Tibial nerve (tissue), 4 donors: ENCODE data around the gene ANAPC5. TPM values are rescaled to one million over a fixed set of nuclear protein-coding genes. Genes with fewer than 3 reads are reported as not detected.

Experiments used
- DNase-seq, 2 donors: peaks; one replicate each; pipeline ENCODE4 v3.0.0-alpha.2; 2019; ENCODE audit warnings: low spot score in 2 of 2
- H3K27ac ChIP-seq, 4 donors: fragments of 200-600 bp; sonication (generic) in 3 of 4; one replicate each; pipeline ENCODE4 v1.5.1; 2017 to 2019; ENCODE audit warnings: mild to moderate bottlenecking in 1 of 4
- H3K27me3 ChIP-seq, 2 donors: fragments of 200-600 bp; sonication (generic) in 1 of 2; one replicate each; pipeline versions ENCODE4 v1.5.1 to v1.6.0; 2017 to 2019
- H3K36me3 ChIP-seq, 3 donors: fragments of 200-600 bp; sonication (generic); one replicate each; pipeline ENCODE4 v1.5.1; 2018 to 2019
- H3K4me1 ChIP-seq, 4 donors: fragments of 200-600 bp; sonication (generic) in 3 of 4; one replicate each; pipeline ENCODE4 v1.5.1; 2017 to 2019
- H3K4me3 ChIP-seq, 4 donors: fragments of 200-600 bp; sonication (generic) in 3 of 4; one replicate each; pipeline ENCODE4 v1.5.1; 2017 to 2019; ENCODE audit warnings: mild to moderate bottlenecking in 1 of 4, moderate library complexity in 1 of 4
- H3K9me3 ChIP-seq, 4 donors: fragments of 200-600 bp; sonication (generic) in 3 of 4; one replicate each; pipeline ENCODE4 v1.5.1; 2017 to 2019
- EP300 ChIP-seq, 2 donors: sonication (generic); formaldehyde crosslinking; IDR thresholded peaks; one replicate each; pipeline ENCODE4 v1.6.1; 2017; ENCODE audit warnings: antibody characterized with exemption in 2 of 2, mild to moderate bottlenecking in 1 of 2
- POLR2A ChIP-seq, 2 donors: fragments of 450-650 bp; IDR thresholded peaks; one replicate each; pipeline ENCODE4 v1.6.1; 2017; ENCODE audit warnings: antibody characterized with exemption in 2 of 2, mild to moderate bottlenecking in 2 of 2, moderate library complexity in 2 of 2
- WGBS, 2 donors: methylation state at CpG; one replicate each; pipeline ENCODE4 v1.1.5; 2018; 5-methylcytosine and 5-hydroxymethylcytosine counted together
- total RNA-seq, 4 donors: library from RNA; depleted of rRNA; stranded (reverse); fragments of >200 nt; gene quantifications; one replicate each; pipeline ENCODE4 v1.1.0, GENCODE V29; 2016
- TF ChIP-seq, protein P1 (sequence below), 5 experiments: fragments of 200-600 bp in 3 of 5; fragments of 450-650 bp in 2 of 5; sonication (generic) in 3 of 5; IDR thresholded peaks; one replicate each; pipeline ENCODE4 v1.5.1; 2016 to 2019; ENCODE audit warnings: antibody characterized with exemption in 5 of 5, mild to moderate bottlenecking in 3 of 5, moderate library complexity in 2 of 5

The ANAPC5 gene
- total RNA-seq, 4 donors from 2014 or later: 103 to 170 (median 139) TPM

DNA sequence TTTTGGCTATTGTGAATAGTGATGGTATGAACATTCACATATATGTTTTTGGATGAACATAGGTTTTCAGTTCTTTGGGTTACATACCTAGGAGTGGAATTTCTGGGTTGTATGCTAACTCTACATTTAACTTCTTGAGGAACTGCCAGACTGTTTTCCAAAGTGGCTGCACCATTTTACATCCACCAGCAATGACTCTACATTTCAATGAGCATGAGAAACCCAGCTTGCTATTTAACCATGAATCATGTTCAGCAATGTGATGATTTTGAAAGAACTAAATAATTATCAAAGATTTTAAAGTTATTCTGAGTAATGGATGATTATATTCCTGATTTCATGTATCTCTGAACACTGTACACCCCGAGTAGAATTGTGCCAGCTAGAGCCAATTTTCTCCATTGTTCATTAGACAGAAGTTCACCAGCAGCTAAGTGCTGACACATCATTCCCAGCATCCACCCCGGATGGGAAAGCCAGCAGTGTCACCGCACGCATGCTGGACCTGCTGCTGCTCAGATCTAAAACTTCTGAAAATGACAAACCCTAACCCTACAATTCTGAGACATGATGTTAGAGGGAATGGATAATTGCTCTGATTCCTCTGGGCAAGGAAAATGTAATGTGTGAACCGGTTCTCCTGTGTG, 13.3 kb upstream of the ANAPC5 start:
- H3K9me3 ChIP-seq: no peaks in the 10 kb centered on the region
- no peak for TF ChIP-seq POLR2A (IDR thresholded peaks at IDR 0.05)
- TF ChIP-seq EP300 (IDR thresholded peaks at IDR 0.05): no peak
- TF ChIP-seq, protein P1, sequence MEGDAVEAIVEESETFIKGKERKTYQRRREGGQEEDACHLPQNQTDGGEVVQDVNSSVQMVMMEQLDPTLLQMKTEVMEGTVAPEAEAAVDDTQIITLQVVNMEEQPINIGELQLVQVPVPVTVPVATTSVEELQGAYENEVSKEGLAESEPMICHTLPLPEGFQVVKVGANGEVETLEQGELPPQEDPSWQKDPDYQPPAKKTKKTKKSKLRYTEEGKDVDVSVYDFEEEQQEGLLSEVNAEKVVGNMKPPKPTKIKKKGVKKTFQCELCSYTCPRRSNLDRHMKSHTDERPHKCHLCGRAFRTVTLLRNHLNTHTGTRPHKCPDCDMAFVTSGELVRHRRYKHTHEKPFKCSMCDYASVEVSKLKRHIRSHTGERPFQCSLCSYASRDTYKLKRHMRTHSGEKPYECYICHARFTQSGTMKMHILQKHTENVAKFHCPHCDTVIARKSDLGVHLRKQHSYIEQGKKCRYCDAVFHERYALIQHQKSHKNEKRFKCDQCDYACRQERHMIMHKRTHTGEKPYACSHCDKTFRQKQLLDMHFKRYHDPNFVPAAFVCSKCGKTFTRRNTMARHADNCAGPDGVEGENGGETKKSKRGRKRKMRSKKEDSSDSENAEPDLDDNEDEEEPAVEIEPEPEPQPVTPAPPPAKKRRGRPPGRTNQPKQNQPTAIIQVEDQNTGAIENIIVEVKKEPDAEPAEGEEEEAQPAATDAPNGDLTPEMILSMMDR (IDR thresholded peaks at IDR 0.05): no peak
- H3K27ac ChIP-seq: no peak overlapping the region
- 49 to 52% methylated on average over 5 of the region's 5 CpGs for WGBS, 2 donors
- H3K4me3 ChIP-seq: no peak overlapping the region
- no peaks in the 10 kb centered on the region for H3K4me1 ChIP-seq
- H3K36me3 ChIP-seq: no peaks in the 10 kb centered on the region
- DNase-seq: no peak
- H3K27me3 ChIP-seq: no peaks in the 10 kb centered on the region

- 50 to 63% methylated on average over 5 of the region's 5 CpGs for WGBS, 2 donors
Measured at GRCh38 chr12:121364683-121365121, 12.5 kb upstream of the ANAPC5 start.

GRCh38 chr12:121358073-121358472, 5.9 kb upstream of the ANAPC5 start:
- Histone ChIP-seq H3K4me1 (peaks cover 0 to 5% (median 0%) of the 10 kb centered on the region in 4 donors), H3K9me3 (no peaks in the 10 kb centered on the region), H3K27me3 (no peaks in the 10 kb centered on the region), H3K27ac (no peak overlapping the region), H3K36me3 (no peaks in the 10 kb centered on the region), H3K4me3 (no peak overlapping the region)
- TF ChIP-seq POLR2A (IDR thresholded peaks at IDR 0.05): no peak
- TF ChIP-seq EP300 (IDR thresholded peaks at IDR 0.05): no peak
- TF ChIP-seq, protein P1 (IDR thresholded peaks at IDR 0.05): no peak
- no peak for DNase-seq
- 61 to 62% methylated on average over 3 of the region's 3 CpGs for WGBS, 2 donors

More at GRCh38 chr12:121364683-121365121, 12.5 kb upstream of the ANAPC5 start:
- H3K36me3 ChIP-seq: no peaks in the 10 kb centered on the region
- H3K9me3 ChIP-seq: no peaks in the 10 kb centered on the region
- no peak overlapping the region for H3K27ac ChIP-seq
- no peaks in the 10 kb centered on the region for H3K4me1 ChIP-seq
- no peaks in the 10 kb centered on the region for H3K27me3 ChIP-seq
- no peak for DNase-seq
- H3K4me3 ChIP-seq: no peak overlapping the region
- no peak for TF ChIP-seq POLR2A (IDR thresholded peaks at IDR 0.05)
- TF ChIP-seq EP300 (IDR thresholded peaks at IDR 0.05): no peak
- TF ChIP-seq, protein P1 (IDR thresholded peaks at IDR 0.05): no peak

GRCh38 chr12:121357331-121357730, 5.1 kb upstream of the ANAPC5 start:
- H3K36me3 ChIP-seq: no peaks in the 10 kb centered on the region
- H3K27ac ChIP-seq: no peak overlapping the region
- DNase-seq: no peak
- no peaks in the 10 kb centered on the region for H3K27me3 ChIP-seq
- TF ChIP-seq POLR2A (IDR thresholded peaks at IDR 0.05) (no peak), EP300 (IDR thresholded peaks at IDR 0.05) (no peak)
- TF ChIP-seq, protein P1 (IDR thresholded peaks at IDR 0.05): no peak
- no peak overlapping the region for H3K4me3 ChIP-seq
- H3K4me1 ChIP-seq: peaks cover 0 to 9% (median 0%) of the 10 kb centered on the region in 4 donors
- no peaks in the 10 kb centered on the region for H3K9me3 ChIP-seq
- WGBS, 2 donors: 72 to 80% methylated on average over 4 of the region's 4 CpGs

GRCh38 chr12:121356657-121357056, 4.4 kb upstream of the ANAPC5 start:
- Histone ChIP-seq H3K36me3 (no peaks in the 10 kb centered on the region), H3K4me3 (no peak overlapping the region), H3K27ac (no peak overlapping the region), H3K9me3 (no peaks in the 10 kb centered on the region), H3K4me1 (peaks cover 0 to 9% (median 0%) of the 10 kb centered on the region in 4 donors), H3K27me3 (no peaks in the 10 kb centered on the region)
- 71 to 80% methylated on average over 3 of the region's 3 CpGs for WGBS, 2 donors
- DNase-seq: no peak
- TF ChIP-seq POLR2A (IDR thresholded peaks at IDR 0.05) (no peak), EP300 (IDR thresholded peaks at IDR 0.05) (no peak)
- TF ChIP-seq, protein P1 (IDR thresholded peaks at IDR 0.05): no peak
